GM19328 (cell line): Measurements from ENCODE around the gene SNX33.
A peak's percentile ranks its signal among the peaks of the same experiment; 100 is the strongest.
"Not testable (repeated sequence)": the region's sequence is repeated elsewhere in the genome, so short reads cannot be mapped to it uniquely, and the experiment has no call there.

ENCODE experiments used
- ATAC-seq: cut with Tn5 transposase; IDR thresholded peaks from one replicate; pipeline ENCODE4 v1.9.1; 2021; ENCODE audit warnings: mild to moderate bottlenecking, moderate library complexity; ENCODE audit not compliant: unreplicated experiment

SNX33 gene

DNA sequence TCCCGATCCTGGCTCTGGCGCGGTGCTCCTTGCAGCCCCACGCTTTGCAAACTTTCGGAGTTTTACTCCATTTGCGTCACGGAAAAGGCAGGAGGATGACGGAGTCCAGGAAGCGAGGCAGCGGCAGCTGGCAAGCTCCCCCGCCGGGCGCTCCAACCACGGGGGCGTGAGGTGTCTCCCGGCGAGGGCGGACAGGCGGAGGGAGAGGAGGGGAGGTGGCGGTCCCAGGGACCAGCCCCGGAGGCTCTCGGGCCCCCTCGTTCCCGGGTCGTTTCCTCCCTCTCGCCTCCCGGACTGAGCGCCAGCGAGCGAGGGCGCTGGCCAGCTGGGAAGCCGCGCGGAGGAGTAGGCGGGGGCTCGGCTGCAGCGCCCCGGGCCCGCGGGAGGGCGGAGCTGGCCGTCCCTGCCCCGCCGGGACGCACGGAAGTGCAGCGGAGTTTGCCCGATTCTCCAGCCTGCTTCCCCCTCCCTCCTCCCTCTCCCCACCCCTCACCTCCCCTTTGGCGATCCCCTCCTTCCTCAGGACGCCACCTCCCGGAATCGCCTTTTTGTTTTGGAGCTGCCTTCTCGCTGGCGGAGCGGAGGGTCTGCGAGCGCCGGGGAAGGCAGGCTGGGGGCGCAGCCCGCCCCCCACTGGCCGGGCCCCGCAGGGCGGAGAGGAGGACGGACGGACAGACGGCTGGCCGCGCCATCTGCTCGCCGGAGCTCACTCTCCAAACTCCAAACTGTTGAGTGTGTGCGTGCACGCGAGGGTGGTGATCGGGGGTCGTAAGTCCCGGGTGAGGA is at the start of gene SNX33:
SNX33 (plus strand) TSS at position 543 of the 786 bp plus-strand sequence. CDS start 1,191 bp downstream, outside the sequence.
- no peak for ATAC-seq

GRCh38 chr15:75598361-75598760 is 49.4 kb upstream of the SNX33 start:
- ATAC-seq = no peak

GRCh38 chr15:75599401-75599800 is 48.3 kb upstream of the SNX33 start:
- ATAC-seq = no peak

GRCh38 chr15:75606026-75606425 is 41.7 kb upstream of the SNX33 start:
- no peak for ATAC-seq

GRCh38 chr15:75606711-75607699 is 40.7 kb upstream of the SNX33 start:
- ATAC-seq = no peak

DNA sequence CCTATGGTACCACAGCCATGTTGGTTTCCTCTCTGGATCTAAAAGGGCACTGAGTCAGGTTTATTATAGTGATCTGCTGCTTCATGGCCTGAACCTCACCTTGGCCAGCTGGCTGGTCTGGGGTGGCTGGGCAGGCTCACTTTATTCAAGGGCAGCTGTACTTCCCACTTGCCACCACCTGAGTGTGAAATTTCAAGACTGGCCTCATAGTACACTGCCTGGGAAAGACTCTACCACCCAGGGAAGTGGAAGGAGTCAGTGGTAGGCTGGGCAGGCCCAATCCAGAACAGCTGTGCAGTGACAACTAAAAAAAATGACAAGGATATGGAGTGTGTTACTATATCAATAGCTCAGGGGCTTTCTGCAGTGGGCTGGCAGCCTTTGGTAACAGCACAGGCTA is 30.9 kb upstream of the SNX33 start:
- no peak for ATAC-seq

GRCh38 chr15:75620058-75620820 is 27.5 kb upstream of the SNX33 start:
- no peak for ATAC-seq

DNA sequence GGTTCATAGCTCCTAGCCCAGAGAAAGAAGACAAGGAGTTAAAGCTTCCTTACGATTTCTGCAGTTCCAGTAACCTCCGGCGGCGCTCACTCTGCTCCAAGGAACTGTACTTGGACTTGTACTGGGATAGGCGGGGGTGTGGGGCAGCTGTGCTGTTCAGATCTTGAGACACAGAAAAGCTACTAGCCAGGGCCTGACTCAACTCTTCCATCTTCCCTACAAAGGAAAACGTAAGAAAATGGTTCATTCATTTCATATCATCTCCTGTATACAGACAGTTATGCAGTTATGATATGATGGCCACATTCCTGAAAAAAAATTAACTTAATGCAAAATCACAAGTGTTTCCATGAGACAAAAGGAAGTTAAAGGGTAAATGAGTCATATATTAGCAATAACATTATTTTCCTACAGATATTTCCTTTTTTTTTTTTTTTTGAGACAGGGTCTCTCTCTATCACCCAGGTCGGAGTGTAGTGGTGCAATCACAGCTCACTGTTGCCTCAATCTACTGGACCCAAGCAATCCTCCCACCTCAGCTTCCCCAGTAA is 26.8 kb upstream of the SNX33 start:
- no peak for ATAC-seq

DNA sequence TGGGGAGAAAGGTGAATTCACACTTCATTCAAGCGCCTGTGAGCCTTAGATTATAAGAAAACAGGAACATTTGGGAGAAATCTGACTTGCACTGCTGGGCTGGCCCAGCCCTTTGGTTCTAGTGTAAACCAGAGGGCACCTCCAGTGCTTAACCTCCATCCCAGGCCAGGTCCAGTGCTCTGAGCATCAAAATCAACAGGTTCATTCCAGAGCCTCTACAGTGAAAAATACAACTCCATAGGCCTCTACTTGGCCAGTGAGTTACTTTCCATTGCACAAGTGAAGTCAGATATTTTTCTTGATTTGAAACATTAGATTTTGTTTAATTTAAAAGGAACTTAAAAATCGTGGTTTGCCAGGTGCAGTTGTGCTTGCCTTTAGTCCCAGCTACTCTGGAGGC is 25.2 kb upstream of the SNX33 start:
- no peak for ATAC-seq

DNA sequence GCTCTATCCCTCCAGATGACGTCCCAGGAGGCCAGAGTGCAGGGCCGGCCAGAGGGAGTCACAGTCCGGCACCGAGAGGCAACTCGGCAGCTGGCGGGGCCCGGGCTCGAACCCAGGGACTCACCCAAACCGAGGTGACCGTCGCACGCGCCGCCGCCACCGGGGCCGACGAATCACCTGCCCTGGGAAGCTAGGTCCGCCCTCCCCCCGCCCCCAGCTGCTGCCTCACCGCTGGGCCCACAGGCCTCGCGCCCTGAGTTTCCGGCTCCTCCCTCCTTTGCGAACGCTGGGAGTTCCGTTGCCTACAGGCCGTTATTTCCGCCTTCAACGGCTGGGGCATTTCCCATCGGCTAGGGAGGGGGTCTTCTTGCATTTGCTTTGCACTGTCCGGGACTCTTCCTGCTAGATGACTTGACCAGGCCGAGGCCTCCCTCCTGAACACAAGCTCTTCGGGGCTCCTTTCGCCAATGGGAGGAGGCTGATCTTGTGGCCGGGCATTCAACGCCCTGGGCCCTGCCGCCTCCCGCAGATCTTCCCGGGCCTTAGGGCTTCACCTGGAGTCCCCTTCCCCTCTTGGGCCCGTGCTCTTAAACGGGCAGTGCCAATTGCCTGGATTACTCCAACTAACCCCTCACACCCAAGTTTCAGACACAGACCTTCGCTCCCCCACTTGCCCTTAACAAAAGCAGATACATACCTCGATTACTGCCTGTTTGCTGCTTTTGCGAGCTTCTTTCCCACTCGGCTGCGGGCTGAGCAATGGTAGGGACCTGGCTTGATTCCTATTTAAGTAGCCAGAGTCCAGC is 22.0 kb upstream of the SNX33 start, which contains the start of gene SNUPN:
SNUPN (minus strand) TSS at position 184 of the 806 bp plus-strand sequence. CDS start 4,674 bp downstream, outside the sequence.
- ATAC-seq = peak; percentile 58

DNA sequence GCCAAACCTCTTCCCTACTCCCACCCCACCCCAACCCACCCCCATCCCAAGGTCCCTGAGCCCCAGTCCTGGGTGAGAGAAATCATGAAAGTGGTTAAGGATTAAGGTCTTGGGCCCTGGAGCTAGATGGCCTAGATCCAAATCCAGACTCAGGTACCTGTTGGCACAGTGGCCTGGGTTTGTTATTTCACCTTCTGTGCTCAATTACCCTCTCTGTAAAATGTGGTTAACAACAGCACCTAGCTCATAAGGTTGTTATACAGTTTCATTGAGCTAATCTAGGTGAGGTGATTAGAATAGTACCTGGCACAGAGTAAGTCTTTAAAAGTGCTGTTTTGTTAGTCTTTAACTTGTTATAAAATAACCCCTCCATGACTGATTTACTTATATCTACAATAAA is 15.8 kb upstream of the SNX33 start:
- ATAC-seq = no peak

GRCh38 chr15:75633922-75634321 is 13.8 kb upstream of the SNX33 start:
- ATAC-seq = not testable (repeated sequence)

- ATAC-seq = no peak
Measured at GRCh38 chr15:75636026-75636425, 11.7 kb upstream of the SNX33 start.

GRCh38 chr15:75637245-75638009 is 10.3 kb upstream of the SNX33 start:
- ATAC-seq = no peak

DNA sequence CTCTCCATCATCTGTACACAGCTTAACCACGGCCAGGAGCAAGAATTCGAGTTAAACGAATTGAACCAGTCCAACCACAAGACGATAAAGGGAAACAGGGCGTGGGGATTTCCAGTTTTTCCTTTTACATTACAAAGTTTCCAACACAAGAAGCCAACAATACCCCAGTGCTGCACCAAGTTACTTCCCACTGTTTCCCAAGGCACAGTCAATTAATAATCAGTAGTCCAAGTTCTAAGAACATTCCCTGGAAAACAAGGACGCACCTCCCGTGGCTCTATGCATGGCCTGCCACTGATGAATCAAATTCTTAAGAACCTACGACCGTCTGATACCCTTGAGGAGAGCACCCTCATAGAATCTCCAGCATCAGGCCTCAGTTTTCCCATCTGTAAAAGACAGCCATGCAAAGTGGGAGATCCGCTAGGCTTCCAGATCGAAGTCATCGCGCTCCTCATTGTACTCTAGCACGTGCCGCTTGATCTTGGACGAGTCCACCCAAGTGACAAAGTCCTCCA is 8.5 kb upstream of the SNX33 start:
- ATAC-seq = no peak

- ATAC-seq = peak; percentile 83
Measured at GRCh38 chr15:75639709-75640482, 7.8 kb upstream of the SNX33 start, which contains the start of gene IMP3. TSS of gene IMP3 (minus strand) at chr15:75640224. CDS start at chr15:75640168, 56 bp downstream.

GRCh38 chr15:75640483-75641178 is 7.1 kb upstream of the SNX33 start:
- ATAC-seq = peak; percentile 34
